GM13976 (cell line): ENCODE results near the gene RBBP5.

Experiments used
- DNase-seq: peaks from one replicate; pipeline ENCODE4 v3.0.0; 2012; ENCODE audit warnings: low spot score
- CTCF ChIP-seq: IDR thresholded peaks from 2 replicates; pipeline ENCODE4 v1.5.1; 2012; ENCODE audit warnings: borderline replicate concordance, mild to moderate bottlenecking; ENCODE audit not compliant: insufficient read depth; ENCODE audit errors: extremely low read depth, missing control alignments, control extremely low read depth
- in situ Hi-C: fragments of 300-500 bp; cut with MboI; formaldehyde crosslinking; loops from one replicate; pipeline ENCODE4 v1.12.0; 2022; ENCODE audit warnings: low sequenced_read_pairs, mixed read lengths, inconsistent platforms; ENCODE audit not compliant: unreplicated experiment

Gene RBBP5

GRCh38 chr1:205037539-205037938 lies 84.2 kb downstream of the RBBP5 start:
- no peak for TF ChIP-seq CTCF
- DNase-seq, result no peak
- in situ Hi-C loops, result no loop called here
